ENCODE results near the gene MTMR3.
"Not testable (repeated sequence)": the region's sequence is repeated elsewhere in the genome, so short reads cannot be mapped to it uniquely, and the experiment has no call there.

MTMR3 gene

GRCh38 chr22:29956680-29957079 is 73.7 kb downstream of the MTMR3 start:
- no peak for DNase-seq (ENCODE audit: low read depth in 3 of 3, low spot score in 1 of 3)

- DNase-seq (ENCODE audit: low read depth in 3 of 3, low spot score in 1 of 3) = no peak
These were observed 75.2 kb downstream of the MTMR3 start for GRCh38 chr22:29958170-29958569.

- no peak for DNase-seq (ENCODE audit: low read depth in 3 of 3, low spot score in 1 of 3)
These were observed 81.8 kb downstream of the MTMR3 start for GRCh38 chr22:29964776-29965175.

- DNase-seq (ENCODE audit: low read depth in 3 of 3, low spot score in 1 of 3) = no peak
These were observed 84.5 kb downstream of the MTMR3 start for GRCh38 chr22:29967461-29967860.

DNA sequence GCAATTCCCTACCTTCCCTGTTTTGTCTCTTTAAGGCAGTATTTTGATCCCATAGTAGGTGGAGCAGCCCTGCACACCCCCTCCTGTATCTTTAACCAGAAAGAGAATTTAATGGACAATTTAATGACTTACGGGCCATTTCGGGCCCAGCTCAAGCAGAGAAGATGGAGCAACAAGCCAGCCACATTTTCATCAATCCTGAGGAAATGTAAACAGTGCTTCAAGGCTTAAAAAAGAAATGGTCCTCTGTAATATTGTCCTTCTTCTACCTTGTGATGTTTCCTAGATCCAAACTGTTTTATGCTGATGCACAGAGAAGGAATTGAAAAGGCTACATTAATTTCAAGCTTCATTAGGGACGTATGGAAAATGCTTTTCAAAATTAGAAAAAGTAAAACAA is 88.6 kb downstream of the MTMR3 start:
- no peak for DNase-seq (ENCODE audit: low read depth in 3 of 3, low spot score in 1 of 3)

DNA sequence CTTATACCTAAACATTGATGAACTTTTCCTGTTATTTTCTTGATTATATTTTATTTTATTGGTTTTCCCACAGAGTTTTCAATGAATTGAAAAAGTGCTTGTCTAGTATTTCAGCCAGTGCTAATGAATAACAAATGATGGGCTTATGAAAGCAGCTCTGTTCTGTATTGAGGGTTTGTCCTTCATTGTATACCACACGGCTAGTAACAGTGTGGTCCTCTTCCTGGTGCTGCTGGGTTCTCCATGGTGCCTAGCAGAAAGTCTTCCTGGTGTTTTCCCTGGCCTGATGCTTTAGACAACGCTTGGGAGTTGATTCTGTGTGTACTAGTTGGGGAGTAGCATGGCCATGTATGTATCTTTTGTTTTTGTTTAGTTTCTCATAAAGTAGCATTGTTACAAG is 89.1 kb downstream of the MTMR3 start:
- no peak for DNase-seq (ENCODE audit: low read depth in 3 of 3, low spot score in 1 of 3)

GRCh38 chr22:29973269-29973668 is 90.3 kb downstream of the MTMR3 start:
- DNase-seq (ENCODE audit: low read depth in 3 of 3, low spot score in 1 of 3) = no peak

DNA sequence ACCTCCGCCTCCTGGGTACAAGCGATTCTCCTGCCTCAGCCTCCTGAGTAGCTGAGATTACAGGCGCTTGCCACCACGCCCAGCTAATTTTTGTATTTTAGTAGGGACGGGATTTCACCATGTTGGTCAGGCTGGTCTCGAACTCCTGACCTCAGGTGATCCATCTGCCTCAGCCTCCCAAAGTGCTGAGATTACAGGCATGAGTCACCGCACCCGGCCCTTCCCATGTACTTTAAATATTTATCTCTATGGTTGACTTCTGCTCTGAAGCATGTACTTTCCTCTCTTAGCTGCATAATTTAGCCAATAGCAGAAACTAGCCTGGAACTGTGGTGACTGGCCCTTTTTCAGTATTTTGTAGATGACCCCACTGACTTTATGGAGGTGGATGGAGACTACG is 90.7 kb downstream of the MTMR3 start:
- not testable (repeated sequence) for DNase-seq (ENCODE audit: low read depth in 3 of 3, low spot score in 1 of 3)

GRCh38 chr22:29975494-29975893 is 92.5 kb downstream of the MTMR3 start:
- no peak for DNase-seq (ENCODE audit: low read depth in 3 of 3, low spot score in 1 of 3)

DNA sequence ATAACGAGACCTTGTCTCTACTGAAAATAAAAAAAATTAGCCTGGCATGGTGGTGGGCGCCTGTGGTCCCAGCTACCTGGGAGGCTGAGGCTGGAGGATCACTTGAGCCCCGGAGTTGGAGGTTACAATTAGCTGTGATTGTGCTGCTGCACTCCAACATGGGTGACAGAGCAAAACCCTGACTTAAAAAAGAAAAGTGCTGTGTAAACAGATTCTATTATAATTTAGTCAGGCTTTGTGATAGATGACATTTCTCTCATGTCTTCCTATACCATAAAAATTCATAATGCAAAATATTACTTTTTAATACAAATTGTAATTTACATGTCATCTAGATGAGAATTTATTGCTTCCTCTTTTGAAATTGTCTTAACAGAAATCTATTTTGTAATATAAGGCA is 94.1 kb downstream of the MTMR3 start:
- no peak for DNase-seq (ENCODE audit: low read depth in 3 of 3, low spot score in 1 of 3)

GRCh38 chr22:29979777-29980321 is 96.9 kb downstream of the MTMR3 start:
- DNase-seq (ENCODE audit: low read depth in 3 of 3, low spot score in 1 of 3) = no peak

DNA sequence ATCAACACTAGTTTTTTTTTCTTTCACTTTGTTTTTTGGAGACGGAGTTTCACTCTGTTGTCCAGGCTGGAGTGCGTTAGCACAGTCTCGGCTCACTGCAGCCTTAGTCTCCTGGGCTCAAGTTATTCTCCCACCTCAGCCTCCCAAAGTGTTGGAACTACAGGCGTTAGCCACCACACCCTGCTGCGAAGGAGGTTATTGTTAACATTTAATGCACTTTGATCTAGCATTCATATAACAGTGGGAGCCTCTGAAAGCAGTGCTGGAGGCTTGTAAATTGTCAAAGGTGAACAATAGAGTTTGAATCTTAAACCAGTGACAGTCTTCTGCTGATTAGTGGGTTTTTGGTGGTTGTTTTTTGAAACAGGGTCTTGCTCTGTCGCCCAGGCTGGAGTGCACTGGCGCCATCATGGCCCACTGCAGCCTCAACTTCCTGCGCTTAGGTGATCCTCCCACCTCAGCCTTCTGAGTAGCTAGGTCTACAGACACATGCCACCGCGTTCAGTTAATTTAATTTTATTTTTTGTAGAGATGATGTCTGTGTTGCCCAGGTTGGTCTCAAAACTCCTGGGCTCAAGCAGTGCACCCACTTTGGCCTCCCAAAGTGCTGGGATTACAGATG is 100.4 kb downstream of the MTMR3 start:
- no peak for DNase-seq (ENCODE audit: low read depth in 3 of 3, low spot score in 1 of 3)

DNA sequence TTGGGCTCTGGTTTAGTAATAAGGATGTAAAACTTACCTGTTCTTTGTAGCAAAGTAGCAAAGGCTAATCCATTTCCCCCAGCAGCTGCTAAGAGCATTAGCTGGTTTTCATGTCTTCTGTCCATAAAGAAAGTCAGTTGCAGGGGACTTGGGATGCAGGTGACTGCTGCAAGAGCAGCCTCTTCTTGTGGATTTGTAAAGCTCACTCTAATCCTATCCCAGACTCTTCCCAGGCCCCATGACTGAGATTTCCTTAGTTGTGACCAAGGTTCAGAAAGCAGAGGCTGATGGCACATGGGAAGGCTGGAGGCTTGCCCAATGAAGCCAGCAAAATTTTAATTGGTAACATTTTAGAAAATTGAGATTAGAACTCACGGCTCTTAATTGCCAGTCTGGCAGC is 102.9 kb downstream of the MTMR3 start:
- DNase-seq (ENCODE audit: low read depth in 3 of 3, low spot score in 1 of 3) = no peak

DNA sequence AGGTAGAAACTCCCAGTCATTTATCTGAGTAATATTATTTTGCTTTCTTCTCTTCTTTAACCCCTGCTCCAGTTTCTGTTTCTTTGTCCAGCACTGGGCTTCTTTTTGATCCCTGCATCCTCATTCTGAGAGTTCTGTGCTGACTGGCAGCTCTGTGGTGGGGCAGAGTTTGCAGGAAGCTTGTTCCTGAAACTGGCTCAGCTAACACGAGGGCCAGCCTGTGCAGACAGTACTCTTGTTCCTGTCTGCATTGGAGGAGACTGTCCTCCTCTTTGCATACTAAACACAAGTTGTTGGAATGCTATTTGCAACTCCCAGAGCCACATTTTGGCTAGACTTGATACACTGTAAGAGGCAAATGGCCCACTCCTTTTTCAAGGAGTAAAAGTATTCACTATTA is 104.2 kb downstream of the MTMR3 start:
- no peak for DNase-seq (ENCODE audit: low read depth in 3 of 3, low spot score in 1 of 3)

GRCh38 chr22:29988719-29989118 is 105.7 kb downstream of the MTMR3 start:
- DNase-seq (ENCODE audit: low read depth in 3 of 3, low spot score in 1 of 3) = no peak

- no peak for DNase-seq (ENCODE audit: low read depth in 3 of 3, low spot score in 1 of 3)
These were observed 106.5 kb downstream of the MTMR3 start for GRCh38 chr22:29989446-29989845.

GRCh38 chr22:29992341-29993275 is 109.6 kb downstream of the MTMR3 start:
- DNase-seq (ENCODE audit: low read depth in 3 of 3, low spot score in 1 of 3) = no peak

- no peak for DNase-seq (ENCODE audit: low read depth in 3 of 3, low spot score in 1 of 3)
These were observed 111.2 kb downstream of the MTMR3 start for GRCh38 chr22:29994027-29994715.

DNA sequence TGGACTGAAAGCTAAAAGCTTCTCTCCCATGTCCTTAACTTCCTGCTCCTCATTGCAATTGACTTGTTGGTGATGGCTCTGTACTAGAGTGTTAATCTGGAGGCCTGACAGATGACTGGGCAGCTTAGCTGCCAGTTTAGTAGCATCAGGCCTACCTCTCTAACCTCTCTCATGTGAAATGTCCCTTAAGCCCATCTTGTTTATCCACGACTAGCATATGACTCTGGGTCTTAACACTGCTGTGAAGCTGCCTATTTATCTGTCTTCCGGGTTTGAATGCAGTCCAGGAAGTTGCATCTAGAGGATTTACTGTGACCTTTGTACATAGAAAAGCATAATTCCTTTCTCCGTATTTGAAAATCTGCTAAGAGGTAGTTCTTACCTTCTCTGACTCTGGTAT is 112.0 kb downstream of the MTMR3 start:
- no peak for DNase-seq (ENCODE audit: low read depth in 3 of 3, low spot score in 1 of 3)

DNA sequence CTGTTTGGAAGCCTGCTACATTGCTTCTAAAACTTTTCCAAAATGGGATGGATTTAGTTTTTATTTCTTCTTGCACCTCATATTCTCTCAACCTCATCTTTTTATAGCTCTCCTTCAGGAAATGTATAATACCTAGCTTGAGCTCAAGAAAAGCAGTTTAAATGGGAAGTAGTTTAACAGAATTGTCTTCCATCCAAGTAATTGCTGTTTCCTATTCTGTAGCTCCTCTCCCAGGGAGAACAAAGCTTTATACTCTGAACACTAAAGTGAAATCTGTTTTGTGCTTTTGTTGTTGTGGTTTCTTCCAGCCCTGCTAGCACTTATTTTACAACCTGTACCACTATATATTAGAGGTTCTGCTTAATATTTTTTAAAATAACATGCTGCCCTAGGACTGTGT is 114.1 kb downstream of the MTMR3 start:
- no peak for DNase-seq (ENCODE audit: low read depth in 3 of 3, low spot score in 1 of 3)

DNA sequence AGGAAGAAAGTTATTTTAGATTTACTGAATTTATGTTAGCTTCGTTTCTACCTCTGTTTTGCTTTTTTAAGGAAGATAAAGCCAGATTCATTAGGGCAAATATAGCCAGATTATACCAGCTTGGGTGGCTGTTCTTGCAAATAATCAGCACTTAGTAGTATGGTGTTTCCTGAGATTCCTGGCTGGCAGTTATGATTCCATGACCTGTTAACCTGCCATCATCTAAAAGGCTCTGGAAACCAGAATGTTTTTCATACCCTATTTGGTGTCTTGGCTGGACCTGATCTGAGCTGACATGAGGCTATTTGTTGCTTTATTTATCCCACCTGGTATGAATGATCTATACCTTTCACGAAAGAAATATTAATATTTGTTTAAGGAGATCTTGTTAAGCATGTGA is 114.5 kb downstream of the MTMR3 start:
- DNase-seq (ENCODE audit: low read depth in 3 of 3, low spot score in 1 of 3) = no peak

All from stimulated activated CD4-positive, alpha-beta T cell treated with anti-CD3 and anti-CD28 coated beads, TNF-alpha, amount 100 ng/mL, for 1 hour (primary cell).